Right atrium auricular region (tissue), 2 donors: ENCODE data around the gene ZMYND12. TPM values are rescaled to one million over a fixed set of nuclear protein-coding genes. Genes with fewer than 3 reads are reported as not detected.
"Not testable (repeated sequence)": the region's sequence is repeated elsewhere in the genome, so short reads cannot be mapped to it uniquely, and the experiment has no call there.

Experiments used
- DNase-seq: peaks from one replicate; pipeline ENCODE4 v3.0.0-alpha.2; 2019; ENCODE audit warnings: low spot score
- H3K27ac ChIP-seq, 2 donors: fragments of 200-600 bp; sonication (generic); 1 replicate in 1 of 2; 2 replicates in 1 of 2; pipeline ENCODE4 v1.5.1; 2016 to 2019
- H3K27me3 ChIP-seq, 2 donors: fragments of 200-600 bp; sonication (generic); one replicate each; pipeline versions ENCODE4 v1.5.1 to v1.6.0; 2017 to 2019
- H3K36me3 ChIP-seq: fragments of 200-600 bp; sonication (generic); one replicate; pipeline ENCODE4 v1.5.1; 2016
- H3K4me1 ChIP-seq, 2 donors: fragments of 200-600 bp; sonication (generic); one replicate each; pipeline versions ENCODE4 v1.5.1 to v1.6.0; 2017 to 2019
- H3K4me3 ChIP-seq, 2 donors: fragments of 200-600 bp; sonication (generic); 1 replicate in 1 of 2; 2 replicates in 1 of 2; pipeline ENCODE4 v1.5.1; 2017 to 2019; ENCODE audit warnings: mild to moderate bottlenecking in 1 of 2, moderate library complexity in 1 of 2
- H3K9me3 ChIP-seq, 2 donors: fragments of 200-600 bp; sonication (generic); one replicate each; pipeline ENCODE4 v1.5.1; 2019
- total RNA-seq, 2 donors: library from RNA; depleted of rRNA; stranded (reverse); fragments of >200 nt; gene quantifications; one replicate each; pipeline ENCODE4 v1.1.0, GENCODE V29; 2016
- TF ChIP-seq, protein P1 (sequence below), 2 donors: fragments of 200-600 bp; sonication (generic); IDR thresholded peaks; one replicate each; pipeline ENCODE4 v1.5.1; 2019; ENCODE audit warnings: antibody characterized with exemption in 2 of 2

ZMYND12 gene
- total RNA-seq, 2 donors from 2014 or later: 0.26 to 3.4 TPM

DNA sequence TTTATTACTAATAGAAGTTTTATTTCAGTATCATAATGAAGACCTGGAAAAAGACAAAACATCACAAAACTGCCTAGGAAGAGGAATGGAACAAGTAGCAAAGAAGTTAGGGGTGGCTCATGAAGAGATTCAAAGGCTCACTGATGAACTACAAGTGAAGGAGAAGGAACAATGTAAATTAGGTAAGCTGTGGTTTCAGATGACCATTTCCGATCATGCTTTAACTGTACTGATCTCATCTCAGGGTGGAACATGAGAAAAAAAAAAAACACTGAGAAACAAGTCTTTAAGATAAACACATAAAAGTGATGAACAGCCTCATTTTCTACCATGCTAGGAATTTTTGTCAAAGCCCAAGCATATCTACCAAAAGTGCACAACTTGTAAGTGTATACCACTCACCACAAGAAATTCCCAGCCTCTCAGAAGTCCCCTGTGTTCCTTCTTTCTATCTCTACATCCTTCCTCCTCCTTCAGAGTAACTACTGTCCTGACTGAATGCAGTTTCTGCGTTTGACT is 26.9 kb upstream of the ZMYND12 start:
- Histone ChIP-seq H3K27me3 (no peaks in the 10 kb centered on the region), H3K9me3 (no peaks in the 10 kb centered on the region), H3K4me1 (no peaks in the 10 kb centered on the region), H3K27ac (no peak overlapping the region), H3K36me3 (no peaks in the 10 kb centered on the region), H3K4me3 (no peak overlapping the region)
- no peak for DNase-seq
- TF ChIP-seq, protein P1, sequence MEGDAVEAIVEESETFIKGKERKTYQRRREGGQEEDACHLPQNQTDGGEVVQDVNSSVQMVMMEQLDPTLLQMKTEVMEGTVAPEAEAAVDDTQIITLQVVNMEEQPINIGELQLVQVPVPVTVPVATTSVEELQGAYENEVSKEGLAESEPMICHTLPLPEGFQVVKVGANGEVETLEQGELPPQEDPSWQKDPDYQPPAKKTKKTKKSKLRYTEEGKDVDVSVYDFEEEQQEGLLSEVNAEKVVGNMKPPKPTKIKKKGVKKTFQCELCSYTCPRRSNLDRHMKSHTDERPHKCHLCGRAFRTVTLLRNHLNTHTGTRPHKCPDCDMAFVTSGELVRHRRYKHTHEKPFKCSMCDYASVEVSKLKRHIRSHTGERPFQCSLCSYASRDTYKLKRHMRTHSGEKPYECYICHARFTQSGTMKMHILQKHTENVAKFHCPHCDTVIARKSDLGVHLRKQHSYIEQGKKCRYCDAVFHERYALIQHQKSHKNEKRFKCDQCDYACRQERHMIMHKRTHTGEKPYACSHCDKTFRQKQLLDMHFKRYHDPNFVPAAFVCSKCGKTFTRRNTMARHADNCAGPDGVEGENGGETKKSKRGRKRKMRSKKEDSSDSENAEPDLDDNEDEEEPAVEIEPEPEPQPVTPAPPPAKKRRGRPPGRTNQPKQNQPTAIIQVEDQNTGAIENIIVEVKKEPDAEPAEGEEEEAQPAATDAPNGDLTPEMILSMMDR (IDR thresholded peaks at IDR 0.05): no peak

DNA sequence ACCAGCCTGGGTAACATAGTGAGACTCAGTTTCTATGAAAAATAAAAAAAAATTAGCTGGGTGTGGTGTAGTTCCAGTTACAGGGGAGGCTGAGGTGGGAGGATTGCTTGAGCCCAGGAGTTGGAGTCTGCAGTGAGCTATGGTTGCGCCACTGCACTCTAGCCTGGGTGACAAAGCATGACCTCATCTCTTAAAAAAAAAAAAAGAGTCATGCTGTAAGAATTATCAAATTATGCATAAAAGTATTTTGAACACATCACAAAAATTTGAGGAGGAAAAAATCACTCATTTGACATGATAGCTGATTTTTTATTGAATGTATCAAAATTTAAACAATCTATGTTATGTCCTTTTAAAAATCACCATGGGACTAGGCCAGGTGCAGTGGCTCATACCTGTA is 25.1 kb upstream of the ZMYND12 start:
- Histone ChIP-seq H3K4me1 (no peaks in the 10 kb centered on the region), H3K4me3 (no peak overlapping the region), H3K36me3 (no peaks in the 10 kb centered on the region), H3K27me3 (no peaks in the 10 kb centered on the region), H3K27ac (no peak overlapping the region), H3K9me3 (no peaks in the 10 kb centered on the region)
- TF ChIP-seq, protein P1 (IDR thresholded peaks at IDR 0.05): no peak
- DNase-seq: no peak

DNA sequence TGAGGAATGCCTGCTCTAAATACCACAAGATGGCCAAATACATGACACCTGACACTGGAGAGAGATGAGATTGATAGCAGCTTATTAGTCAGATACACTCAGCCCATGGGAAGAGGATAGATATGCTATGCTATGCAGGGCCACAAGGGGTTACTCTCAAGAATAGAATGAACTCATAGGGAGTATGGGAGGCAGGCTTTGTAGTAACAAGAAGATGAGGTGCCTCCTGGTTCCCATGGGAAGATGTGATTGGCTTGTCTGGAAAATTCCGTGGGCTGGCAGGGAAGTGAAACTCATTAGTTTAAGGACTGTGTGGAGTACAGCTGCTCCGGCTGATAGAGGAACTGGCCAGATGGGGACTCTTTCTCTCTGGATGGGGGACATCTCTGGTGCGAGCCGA is 23.8 kb upstream of the ZMYND12 start:
- Histone ChIP-seq H3K27me3 (no peaks in the 10 kb centered on the region), H3K4me3 (no peak overlapping the region), H3K4me1 (no peaks in the 10 kb centered on the region), H3K27ac (no peak overlapping the region), H3K9me3 (no peaks in the 10 kb centered on the region), H3K36me3 (no peaks in the 10 kb centered on the region)
- no peak for DNase-seq
- TF ChIP-seq, protein P1 (IDR thresholded peaks at IDR 0.05): no peak

DNA sequence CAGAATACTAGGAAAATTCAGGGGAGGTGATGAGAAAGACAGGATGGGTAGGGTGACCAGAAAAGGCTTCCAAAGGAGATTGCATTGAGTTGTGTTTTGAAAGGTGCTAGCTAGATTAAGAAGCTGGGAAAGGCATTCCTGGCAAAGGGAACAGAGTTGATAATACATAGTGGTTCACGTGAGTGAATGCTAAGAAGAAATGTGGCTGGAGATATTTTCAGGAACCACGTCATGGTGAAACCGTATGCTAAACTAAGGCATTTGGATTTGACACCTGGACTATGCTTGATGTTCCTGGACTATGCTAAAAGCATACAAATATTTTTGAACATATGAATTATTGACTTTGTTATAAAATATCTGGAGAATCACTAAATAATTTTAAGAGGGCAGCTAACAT is 22.0 kb upstream of the ZMYND12 start:
- H3K36me3 ChIP-seq: no peaks in the 10 kb centered on the region
- H3K27ac ChIP-seq: no peak overlapping the region
- no peak for DNase-seq
- TF ChIP-seq, protein P1 (IDR thresholded peaks at IDR 0.05): no peak
- no peaks in the 10 kb centered on the region for H3K9me3 ChIP-seq
- H3K4me3 ChIP-seq: no peak overlapping the region
- no peaks in the 10 kb centered on the region for H3K4me1 ChIP-seq
- H3K27me3 ChIP-seq: no peaks in the 10 kb centered on the region

DNA sequence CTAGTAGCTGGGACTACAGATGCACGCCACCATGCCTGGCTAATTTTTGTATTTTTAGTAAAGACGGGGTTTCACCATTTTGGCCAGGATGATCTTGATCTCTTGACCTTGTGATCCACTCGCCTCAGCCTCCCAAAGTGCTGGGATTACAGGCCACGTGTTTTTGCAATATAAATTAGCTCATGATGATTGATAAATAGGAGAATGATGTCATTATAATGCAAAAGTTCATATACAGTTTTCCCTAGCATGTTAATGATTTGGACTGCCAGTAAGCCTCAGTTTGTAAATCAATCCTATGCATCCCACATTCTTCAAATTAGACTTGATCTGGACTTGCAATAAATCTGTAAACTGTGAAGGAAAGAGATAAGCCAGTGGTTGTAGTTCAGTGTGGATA is 21.5 kb upstream of the ZMYND12 start:
- not testable (repeated sequence) for H3K27ac ChIP-seq, DNase-seq, H3K4me3 ChIP-seq, H3K4me1 ChIP-seq, H3K27me3 ChIP-seq, H3K36me3 ChIP-seq, H3K9me3 ChIP-seq

DNA sequence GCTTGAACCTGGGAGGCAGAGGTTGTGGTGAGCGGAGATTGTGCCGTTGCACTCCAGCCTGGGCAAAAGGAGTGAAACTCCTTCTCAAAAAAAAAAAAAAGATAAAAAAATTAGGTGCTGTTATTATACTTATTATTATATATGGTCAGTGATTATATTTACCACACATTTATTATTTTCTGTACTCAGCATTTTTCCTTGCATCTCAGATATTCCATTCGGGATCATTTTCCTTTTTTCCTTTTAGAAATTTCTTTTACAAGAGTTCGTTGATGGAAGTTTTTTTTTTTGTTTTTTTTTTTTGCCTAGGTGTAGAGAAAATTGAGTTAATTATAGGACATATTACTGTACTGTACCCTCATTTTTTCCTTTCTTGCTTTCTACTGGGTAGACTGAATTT is 20.8 kb upstream of the ZMYND12 start:
- H3K9me3 ChIP-seq: no peaks in the 10 kb centered on the region
- no peak overlapping the region for H3K27ac ChIP-seq
- no peak overlapping the region for H3K4me3 ChIP-seq
- no peaks in the 10 kb centered on the region for H3K27me3 ChIP-seq
- H3K4me1 ChIP-seq: no peaks in the 10 kb centered on the region
- no peak for DNase-seq
- no peaks in the 10 kb centered on the region for H3K36me3 ChIP-seq
- TF ChIP-seq, protein P1 (IDR thresholded peaks at IDR 0.05): no peak
